ENCODE results near the gene AP2B1.
"Not testable (repeated sequence)": the region's sequence is repeated elsewhere in the genome, so short reads cannot be mapped to it uniquely, and the experiment has no call there.

The AP2B1 gene

DNA sequence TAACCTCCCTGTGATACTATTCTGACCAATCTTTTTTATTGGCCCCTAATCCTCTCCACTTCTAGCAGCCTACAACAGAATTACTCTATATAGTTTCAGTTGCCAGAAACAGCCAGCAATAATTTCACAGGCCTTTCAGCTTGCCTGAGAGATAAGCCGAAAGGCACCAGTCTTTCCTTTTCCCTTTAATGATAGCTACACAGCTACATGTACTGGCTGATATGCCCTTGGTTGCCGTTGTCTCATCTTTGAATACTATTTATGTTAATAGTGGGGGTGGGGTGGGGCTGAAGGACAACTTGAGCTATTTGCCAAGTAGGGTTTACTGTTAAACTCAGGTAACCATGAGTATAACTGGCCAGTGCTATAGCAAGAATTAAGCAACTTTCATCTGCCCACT, 108.5 kb downstream of the AP2B1 start:
- DNase-seq (ENCODE audit: low spot score) = no peak

DNA sequence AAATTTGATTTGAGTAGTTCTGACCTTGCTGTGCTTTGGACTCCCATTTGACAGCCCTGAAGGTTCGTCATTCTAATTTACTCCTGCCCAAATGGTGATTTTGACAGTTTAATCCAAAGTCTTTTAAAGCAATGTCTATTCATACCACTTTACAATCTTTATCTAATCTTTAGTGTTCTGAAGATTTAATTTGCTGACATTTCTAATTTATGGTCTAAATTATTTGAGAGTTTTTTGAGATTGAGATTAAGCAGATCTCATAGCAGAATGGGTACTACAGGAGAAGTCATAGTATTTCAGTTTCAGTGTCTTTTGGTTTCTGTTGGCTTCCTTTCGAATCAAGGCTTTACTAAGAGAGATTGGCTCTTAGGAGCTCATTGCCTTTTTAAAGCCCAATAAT, 111.7 kb downstream of the AP2B1 start:
- peak; percentile 12 for DNase-seq (ENCODE audit: low spot score)

DNA sequence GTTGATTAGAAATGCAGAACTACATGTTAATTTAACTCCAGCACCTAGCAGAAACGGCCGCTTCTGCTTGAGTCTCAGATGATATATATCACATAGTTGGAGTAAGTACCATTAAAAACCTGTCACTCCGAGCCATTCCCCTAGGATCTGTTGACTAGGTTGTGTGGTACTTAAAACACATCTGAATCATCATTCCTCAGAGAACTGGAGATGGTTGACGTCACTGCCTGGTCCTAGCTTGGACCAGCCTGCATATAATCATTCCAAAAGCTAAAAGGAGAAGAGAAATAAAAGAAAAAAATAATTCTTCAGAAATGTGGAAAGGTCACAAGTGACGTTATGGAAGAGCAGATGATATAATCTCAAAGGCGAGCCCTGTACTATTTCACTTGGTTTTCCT, 113.0 kb downstream of the AP2B1 start:
- no peak for DNase-seq (ENCODE audit: low spot score)

DNA sequence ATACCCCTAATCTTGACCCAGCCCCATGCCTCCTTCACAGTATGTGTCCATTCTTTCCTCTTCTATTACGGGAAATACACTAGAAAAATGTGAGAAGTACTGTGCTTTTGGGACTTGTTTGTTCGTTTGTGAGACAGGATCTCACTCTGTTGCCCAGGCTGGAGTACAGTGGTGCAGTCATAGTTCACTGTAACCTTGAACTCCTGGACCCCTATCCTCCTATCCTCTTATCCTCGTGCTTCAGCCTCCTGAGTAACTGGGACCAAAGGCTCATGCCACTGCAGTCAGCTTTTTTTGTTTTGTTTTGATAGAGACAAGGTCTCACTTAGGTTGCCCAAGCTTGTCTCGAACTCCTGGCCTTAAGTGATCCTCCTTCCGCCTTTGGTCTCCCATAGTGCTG, 114.4 kb downstream of the AP2B1 start:
- DNase-seq (ENCODE audit: low spot score) = no peak

DNA sequence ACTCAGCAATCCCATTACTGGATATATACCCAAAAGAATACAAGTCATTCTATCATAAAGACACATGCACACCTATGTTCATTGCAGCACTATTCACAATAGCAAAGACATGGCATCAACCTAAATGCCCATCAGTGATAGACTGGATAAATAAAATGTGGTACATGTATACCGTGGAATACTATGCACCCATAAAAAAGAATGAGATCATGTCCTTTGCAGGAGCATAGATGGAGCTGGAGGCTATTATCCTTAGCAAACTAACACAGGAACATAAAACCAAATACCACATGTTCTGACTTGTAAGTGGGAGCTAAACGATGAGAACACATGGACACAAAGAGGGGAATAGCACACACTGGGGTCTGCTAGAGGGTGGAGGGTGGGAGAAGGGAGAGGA, 116.2 kb downstream of the AP2B1 start:
- not testable (repeated sequence) for DNase-seq (ENCODE audit: low spot score)

DNA sequence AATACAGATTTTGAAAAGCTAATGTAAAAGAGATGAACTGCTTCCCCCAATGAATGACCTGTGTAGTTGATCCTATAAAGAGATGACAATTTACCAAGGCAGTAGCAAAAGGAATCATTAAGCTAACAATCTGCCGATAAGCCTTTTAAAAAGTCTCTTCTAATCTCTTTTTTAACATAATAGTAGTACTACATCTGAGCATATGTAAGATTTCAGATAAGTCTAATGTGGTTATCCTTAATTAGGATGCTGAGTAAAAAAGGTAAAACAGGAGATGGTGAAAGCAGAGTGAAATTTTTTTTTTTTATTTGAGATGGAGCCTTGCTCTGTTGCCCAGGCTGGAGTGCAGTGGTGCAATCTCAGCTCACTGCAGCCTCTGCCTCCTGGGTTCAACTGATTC, 118.1 kb downstream of the AP2B1 start:
- DNase-seq (ENCODE audit: low spot score) = peak; percentile 48

DNA sequence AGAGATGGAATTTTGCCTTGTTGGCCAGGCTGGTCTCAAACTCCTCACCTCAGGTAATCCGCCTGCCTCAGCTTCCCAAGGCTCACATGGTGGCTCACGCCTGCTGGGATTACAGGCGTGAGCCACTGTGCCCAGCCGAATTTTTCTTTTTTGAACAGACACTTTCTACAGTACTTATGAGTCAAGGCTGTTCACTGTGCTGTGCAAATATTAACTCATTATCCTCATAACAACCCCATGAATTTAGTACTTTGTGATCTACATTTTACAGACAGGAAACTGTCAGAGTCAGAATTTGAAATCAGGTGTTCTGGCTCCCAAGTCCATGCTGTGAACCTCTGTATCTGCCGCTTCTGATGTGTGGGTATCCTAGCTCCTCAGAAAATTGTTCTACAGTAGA, 118.6 kb downstream of the AP2B1 start:
- no peak for DNase-seq (ENCODE audit: low spot score)

DNA sequence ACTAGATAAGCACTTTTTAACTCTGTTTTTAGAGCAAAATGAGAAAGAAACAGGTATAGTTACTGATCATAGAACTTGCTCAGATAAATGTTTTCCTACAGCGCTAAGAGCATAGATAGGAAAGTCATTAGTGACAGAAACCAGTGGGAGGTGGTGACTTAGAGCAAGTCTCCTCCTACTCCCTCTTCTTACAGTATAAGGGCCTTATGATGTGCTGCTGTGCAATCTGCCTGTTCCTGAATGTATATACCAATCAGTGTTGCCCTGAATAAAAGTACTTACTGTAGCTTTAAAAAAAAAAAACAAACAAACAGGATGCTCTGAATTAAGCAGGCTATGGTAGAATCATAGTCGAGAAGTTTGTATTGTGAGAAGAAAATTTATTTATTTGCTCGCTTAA, 121.0 kb downstream of the AP2B1 start:
- no peak for DNase-seq (ENCODE audit: low spot score)

DNA sequence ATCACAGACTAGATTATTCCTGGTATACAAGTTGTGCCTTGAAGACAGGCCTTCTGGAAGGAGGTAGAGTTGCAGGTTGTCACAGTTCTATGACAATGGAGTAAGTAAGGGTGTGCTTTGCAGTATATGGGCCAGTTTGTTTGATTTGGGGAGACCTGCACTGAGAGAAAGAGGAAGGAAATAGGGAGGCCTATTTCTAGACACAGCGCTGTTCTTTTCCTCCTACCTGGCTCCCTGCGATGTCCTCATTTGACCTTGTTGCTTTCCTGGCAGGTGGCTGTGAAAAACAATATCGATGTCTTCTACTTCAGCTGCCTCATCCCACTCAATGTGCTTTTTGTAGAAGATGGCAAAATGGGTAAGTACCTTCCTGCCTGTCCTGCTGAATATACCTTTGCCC, 121.8 kb downstream of the AP2B1 start:
- no peak for DNase-seq (ENCODE audit: low spot score)

DNA sequence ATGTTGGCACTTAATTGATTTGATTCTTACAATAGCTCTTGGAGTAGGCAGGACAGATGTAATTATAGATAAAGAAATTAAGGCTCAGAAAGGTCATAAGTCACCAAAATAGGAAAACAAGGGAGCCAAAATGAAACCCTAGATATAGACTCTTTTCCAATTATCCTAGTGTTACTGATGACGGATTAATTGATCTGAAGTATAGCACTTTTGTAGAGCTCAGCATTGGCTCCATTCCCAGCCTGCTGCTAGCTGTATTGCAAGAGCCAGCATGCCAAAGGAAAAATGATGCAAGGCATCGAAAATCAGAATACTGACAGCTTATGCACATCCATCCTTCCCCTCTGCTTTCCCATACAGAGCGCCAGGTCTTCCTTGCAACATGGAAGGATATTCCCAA, 122.8 kb downstream of the AP2B1 start:
- no peak for DNase-seq (ENCODE audit: low spot score)

DNA sequence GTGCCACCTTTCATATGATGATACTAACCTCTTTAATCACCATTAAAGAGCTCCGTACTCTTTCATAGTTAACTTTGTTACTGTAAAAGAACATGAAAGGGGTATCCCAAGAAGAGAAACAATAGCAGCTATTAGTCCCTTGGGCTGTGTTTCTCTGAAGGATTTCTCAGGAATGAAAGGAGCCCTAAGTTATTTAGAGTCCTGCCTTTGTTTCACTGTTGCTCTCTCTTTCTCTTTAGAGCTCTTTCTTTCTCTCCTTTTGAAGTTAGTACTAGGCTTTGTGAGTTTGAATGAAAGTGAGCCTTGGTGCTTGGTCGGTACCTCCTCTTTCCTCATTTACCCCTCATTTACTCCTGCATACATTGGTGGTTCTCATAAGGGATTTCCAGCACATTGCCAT, 123.8 kb downstream of the AP2B1 start:
- DNase-seq (ENCODE audit: low spot score) = no peak

DNA sequence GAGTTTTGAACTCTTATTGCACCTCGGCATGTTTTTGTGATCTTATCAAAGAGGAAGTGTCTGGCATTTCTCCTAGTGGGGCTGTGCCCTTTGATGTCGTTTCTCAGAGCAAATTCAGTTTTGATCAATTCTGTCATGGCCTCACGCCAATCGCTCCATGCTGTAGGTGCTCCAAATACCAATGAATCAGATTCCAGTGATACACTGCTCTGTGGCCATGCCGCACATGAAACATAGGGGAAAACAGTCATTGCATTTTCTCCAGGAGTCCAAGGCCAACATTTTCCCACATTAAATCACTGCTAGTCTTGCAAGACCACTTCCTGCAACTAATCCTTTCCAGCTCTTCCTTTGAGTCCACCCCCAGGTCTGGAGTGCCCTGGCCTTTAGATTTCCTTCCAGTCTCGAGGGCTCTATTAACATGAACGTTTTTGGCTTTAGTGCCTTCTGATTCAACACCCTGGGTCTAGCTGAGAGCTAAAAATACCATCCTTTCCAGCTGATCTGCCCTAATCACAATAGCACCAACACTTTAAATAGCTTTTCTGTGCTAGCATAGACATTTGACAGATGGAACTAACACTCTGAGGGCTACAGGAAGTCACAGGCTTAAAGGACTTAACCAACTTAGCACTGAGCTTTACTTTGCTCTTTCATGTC, 126.1 kb downstream of the AP2B1 start:
- peak; percentile 38 for DNase-seq (ENCODE audit: low spot score)

DNA sequence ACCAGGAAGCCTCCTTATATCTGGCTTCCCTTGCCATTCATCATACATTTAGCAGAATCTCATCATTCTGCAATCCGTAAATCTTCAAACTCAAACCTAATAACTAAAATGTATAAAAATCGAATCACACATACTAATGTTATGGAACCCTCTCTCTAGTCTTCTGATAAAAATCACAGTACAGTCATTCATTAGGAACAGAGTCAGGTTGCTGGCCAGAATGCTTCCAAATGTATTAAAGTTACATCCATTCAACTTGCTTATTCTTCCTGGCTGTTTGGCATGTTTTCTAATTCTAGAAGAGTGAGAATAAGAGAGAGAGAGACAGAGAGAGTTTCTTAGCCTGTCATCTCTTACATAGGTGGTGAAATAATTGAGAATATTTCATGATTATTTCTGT, 127.9 kb downstream of the AP2B1 start:
- DNase-seq (ENCODE audit: low spot score) = no peak

DNA sequence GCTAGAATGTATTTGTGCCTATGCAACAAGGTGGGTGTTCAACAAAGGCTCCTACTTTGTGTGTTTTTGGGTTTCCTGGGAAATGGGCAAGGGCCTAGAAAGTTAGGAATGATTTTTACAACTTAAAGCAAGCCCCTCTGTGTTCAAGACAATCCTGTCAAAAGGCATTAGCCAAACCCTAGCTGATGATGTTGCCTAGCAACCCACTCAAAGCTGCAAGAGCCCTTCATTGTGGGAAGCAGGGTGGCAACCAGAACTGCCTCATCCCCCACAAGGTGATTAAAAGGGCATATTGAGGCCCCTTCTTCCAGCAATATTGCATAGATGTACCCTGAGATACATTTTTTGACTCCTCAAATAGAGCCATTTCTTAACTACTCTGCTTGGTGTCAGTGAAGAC, 128.3 kb downstream of the AP2B1 start:
- DNase-seq (ENCODE audit: low spot score) = no peak

DNA sequence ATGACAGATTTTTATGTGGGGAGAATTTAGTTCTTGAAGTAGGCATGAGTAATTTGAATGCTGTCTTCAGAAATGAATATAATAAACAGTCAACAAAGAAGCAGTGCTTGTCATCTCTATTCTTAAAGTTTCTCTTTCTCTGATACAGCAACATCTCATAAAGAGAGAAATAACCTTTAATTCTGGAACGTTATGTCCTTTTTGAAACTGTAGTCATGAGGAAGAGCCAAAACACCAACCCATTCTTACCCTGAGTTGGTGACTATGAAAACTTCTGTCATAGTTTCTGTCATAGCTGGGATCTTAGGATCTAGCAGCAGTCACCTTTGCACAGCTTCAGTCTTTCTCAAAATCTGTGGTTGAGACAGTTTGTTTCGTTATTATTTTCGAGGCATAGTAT, 129.1 kb downstream of the AP2B1 start:
- no peak for DNase-seq (ENCODE audit: low spot score)

DNA sequence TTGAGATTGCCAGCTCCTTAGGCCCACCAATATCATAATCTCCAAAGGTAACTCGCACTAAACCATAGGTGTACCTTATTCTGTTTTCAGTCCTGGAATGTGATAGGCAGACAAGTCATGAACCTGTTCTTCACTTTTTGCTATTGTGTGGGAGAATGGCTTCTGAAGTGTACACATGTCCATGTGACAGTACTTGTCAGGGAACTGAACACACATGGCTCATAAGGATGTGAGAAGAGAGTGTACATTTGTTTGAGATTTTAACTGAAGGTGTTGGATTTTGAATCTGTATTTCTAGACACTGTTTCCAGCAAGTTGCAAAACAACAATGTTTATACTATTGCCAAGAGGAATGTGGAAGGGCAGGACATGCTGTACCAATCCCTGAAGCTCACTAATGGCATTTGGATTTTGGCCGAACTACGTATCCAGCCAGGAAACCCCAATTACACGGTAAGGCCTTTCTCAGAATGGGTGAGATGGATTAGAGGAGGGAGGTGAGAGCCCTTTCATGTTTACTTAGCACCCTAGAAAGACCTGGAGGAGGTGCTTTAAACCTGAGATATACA, 129.9 kb downstream of the AP2B1 start:
- DNase-seq (ENCODE audit: low spot score) = no peak

DNA sequence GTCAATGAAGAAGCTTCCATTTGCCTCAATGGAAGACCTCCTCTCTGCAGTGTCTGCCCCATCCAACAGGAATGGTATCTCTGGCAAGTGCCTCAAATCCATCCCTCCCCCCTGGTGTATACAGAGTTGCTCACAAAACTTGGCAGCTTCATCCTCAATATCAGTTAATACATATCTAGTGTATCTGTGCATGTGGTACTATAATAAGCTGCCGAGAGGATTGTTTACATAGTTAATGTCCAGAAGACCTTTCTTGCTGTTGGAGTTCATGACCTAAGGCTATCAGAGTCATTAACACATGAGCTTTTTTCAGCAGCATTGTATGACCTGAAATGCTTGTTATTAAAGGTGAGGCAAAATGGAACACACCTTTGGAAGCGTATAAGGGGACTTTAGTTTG, 130.4 kb downstream of the AP2B1 start:
- no peak for DNase-seq (ENCODE audit: low spot score)

DNA sequence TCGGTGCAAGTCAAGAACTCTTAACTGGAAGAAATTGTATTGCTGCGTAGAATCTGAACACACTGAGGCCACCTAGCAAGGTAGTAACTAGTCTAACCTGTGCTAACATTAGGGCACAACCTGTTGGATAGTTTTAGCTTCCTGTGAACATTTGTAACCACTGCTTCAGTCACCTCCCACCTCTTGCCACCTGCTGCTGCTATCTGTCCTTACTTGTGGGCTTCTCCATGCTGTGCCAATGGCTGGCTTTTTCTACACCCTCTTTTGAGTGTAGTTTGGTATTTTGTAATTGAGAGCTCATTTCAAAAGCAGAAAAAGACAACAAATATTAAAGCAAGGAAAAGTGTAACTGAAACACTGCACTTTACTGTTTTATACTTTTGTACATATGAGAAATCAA, 136.6 kb downstream of the AP2B1 start:
- no peak for DNase-seq (ENCODE audit: low spot score)

DNA sequence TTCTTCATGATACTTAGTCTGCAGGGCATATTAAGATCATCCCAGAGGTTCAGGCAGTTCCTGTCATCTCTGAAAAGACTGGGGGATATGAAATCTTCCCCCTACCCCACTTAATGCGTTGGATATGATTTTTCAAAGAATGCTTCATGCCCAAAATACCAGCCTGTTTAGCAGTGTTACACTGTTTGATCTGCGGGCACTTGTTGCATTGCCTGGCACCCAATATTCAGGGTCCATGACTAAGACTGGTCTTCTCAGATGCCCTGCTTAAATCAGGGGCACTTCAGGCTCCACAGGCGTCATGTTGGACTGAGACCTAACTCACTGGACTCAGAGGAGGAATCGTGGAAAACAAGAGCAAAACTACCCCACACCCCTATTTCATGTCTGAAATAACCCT, 137.9 kb downstream of the AP2B1 start:
- DNase-seq (ENCODE audit: low spot score) = no peak

DNA sequence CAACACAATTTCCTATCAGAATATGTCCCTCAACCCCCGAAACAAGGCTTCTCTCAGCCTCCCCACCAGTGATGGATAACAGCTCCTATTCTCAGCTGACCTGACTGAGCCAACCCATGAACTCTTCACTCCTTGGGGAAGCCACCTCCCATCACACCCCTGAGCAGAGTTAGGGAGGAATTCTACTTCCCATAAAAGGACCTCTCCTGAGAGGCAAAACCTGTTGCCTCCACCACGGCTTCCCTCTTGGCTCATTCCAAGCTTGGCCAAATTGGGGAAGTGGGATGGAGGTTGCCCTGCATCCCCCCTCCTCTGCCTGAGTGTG, 138.6 kb downstream of the AP2B1 start:
- no peak for DNase-seq (ENCODE audit: low spot score)

DNA sequence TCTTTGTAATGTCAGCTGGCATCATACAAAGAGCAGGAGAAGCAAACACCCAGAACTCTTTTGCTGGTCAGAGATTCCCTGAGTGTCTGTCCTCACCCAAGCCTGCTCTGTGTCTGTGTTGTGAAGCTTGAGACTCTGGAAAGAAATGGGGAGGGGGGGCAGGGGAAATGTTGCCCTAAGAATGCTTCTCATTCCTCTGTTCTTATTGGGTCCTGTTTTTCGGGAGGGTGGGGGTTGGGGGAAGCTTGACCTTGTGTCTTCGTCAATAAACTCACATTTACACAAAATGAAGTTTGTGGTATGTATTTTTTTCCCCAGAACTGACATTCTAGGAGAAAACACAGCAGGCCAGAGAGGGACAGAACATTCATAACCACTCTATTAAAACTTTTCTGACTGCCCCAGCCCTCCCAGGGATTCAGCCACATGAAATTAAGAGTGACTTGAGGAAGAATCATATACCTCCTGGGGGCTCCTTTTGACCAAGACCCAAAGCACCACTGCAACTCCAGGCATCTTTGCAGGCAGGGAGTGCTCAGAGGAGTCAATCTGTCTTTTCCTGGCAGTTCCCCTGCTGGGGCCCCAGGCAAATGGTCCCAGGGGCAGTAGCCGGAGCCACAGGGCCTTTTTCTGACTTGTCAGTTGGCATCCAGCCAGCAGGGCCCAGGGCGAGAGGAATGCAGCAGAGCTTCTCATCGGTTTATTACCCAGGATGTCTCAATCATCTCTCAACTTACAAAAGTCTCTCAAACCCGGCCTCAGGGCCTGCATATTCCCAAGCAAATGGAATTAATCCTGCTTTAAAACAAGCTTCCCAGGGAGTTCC, 139.2 kb downstream of the AP2B1 start:
- DNase-seq (ENCODE audit: low spot score) = no peak

DNA sequence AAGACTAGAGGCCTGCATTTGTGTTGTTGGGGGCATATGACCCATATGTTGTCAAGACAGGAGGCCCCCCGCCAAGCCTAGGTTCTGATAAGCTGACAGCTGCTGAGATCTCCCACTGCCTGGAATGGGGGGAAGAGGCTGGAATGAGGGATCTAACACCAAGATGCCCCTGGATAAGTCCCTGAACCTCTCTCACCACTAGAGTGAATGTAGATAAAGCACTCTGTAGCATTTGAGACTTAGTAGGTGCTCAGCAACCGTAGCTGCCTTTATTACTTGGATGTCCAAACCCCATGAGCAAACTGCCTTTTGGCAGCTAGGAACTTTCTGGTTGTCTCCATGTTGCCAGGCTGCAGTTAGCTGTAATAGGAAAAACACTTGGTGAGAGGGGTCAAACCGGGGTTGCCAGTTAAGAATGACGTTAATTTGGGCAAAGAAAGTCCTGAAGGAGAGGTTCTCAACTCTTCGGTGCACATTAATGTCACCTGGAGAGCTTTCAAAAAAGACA, 139.9 kb downstream of the AP2B1 start:
- no peak for DNase-seq (ENCODE audit: low spot score)

DNA sequence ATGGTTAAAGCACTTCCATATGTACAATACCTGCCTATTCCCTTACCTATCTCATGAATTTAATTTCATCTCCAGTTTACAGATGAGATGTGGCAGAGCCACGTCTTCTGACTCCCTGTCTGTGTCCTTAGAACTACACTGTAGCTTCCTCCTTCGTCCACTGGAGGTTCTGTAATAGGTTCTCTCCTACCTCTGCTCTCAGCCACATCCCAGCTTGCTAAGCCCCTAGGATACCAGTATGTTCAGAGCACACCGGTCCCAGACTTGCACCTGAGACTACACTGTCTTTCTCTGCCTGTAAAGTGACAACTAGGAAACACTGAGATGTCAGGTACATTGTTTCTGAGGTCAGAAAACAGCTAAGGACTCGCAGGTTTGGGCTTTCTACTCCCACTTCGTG, 140.5 kb downstream of the AP2B1 start:
- DNase-seq (ENCODE audit: low spot score) = no peak
